H1 (cell line): Measurements from ENCODE around the gene TSC22D4. TPM values are rescaled to one million over a fixed set of nuclear protein-coding genes. Genes with fewer than 3 reads are reported as not detected.

Experiments
- CHD2 ChIP-seq: IDR thresholded peaks from 2 replicates; pipeline ENCODE4 v1.6.1; 2012; ENCODE audit warnings: low read length, improper control_type of control experiment
- CREB1 ChIP-seq: IDR thresholded peaks from 2 replicates; pipeline ENCODE4 v1.6.1; 2012; ENCODE audit warnings: inconsistent platforms
- NRF1 ChIP-seq: IDR thresholded peaks from 2 replicates; pipeline ENCODE4 v1.6.1; 2011; ENCODE audit warnings: mild to moderate bottlenecking, low read depth, low read length, improper control_type of control experiment
- polyA plus RNA-seq, 7 experiments: library from polyadenylated mRNA; depleted of rRNA in 3 of 7; stranded (reverse) in 5 of 7; unstranded in 2 of 7; fragments of >200 nt in 5 of 7; fragments of 200-250 nt in 2 of 7; gene quantifications; 1 replicate in 5 of 7; 2 replicates in 1 of 7; 4 replicates in 1 of 7; pipeline versions ENCODE4 v1.2.1 to v1.2.3, GENCODE V29; 2011 to 2013; ENCODE audit warnings: missing spikeins in 2 of 7, mixed read lengths in 2 of 7
- total RNA-seq: library from RNA; stranded (reverse); fragmentation: NEBNext Ultra II Directional; extraction: Animal tissue kit (Norgen Biotek cat#: 25700); gene quantifications from 2 replicates; pipeline ENCODE4 v1.2.1, GENCODE V29; 2021

The TSC22D4 gene
- total and polyA plus RNA-seq, 2 of the 8 experiments (the other 6 are each of a cell fraction or from before 2014, with no cell fraction given): 13.2 to 20.3 TPM

- no peak for TF ChIP-seq CHD2
- no peak for TF ChIP-seq NRF1
- no peak for TF ChIP-seq CREB1
Observed at GRCh38 chr7:100438172-100438571, 40.8 kb downstream of the TSC22D4 start (continued).
